ENCODE measurements around the gene GPX3.

DNA sequence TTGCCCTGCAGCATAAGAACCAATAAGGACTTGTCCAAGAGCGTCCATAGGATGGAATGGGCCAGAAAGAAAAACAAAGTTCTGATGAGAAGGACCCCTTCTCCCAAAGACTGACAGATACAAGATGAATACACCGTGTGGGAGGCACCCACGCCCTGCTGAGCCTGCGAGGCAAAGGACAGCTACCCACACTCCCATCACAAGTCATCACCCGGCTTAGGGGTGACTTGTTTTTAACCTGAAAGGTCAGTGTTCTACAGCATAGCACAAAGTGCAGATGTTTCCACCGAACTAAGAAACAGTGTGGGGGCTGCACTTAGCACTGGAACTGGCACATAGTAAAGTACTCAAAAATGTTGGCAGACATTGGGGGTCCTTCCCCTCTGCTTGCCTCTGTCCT, 46.5 kb downstream of the GPX3 start:
- TF ChIP-seq, protein P1, sequence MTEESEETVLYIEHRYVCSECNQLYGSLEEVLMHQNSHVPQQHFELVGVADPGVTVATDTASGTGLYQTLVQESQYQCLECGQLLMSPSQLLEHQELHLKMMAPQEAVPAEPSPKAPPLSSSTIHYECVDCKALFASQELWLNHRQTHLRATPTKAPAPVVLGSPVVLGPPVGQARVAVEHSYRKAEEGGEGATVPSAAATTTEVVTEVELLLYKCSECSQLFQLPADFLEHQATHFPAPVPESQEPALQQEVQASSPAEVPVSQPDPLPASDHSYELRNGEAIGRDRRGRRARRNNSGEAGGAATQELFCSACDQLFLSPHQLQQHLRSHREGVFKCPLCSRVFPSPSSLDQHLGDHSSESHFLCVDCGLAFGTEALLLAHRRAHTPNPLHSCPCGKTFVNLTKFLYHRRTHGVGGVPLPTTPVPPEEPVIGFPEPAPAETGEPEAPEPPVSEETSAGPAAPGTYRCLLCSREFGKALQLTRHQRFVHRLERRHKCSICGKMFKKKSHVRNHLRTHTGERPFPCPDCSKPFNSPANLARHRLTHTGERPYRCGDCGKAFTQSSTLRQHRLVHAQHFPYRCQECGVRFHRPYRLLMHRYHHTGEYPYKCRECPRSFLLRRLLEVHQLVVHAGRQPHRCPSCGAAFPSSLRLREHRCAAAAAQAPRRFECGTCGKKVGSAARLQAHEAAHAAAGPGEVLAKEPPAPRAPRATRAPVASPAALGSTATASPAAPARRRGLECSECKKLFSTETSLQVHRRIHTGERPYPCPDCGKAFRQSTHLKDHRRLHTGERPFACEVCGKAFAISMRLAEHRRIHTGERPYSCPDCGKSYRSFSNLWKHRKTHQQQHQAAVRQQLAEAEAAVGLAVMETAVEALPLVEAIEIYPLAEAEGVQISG (CRISPR knock-in tag; IDR thresholded peaks at IDR 0.05) = no peak
- TF ChIP-seq GATAD1 (CRISPR knock-in tag; IDR thresholded peaks at IDR 0.05) (no peak), SP1 (IDR thresholded peaks at IDR 0.05) (no peak), SP1 (CRISPR knock-in tag; IDR thresholded peaks at IDR 0.05) (no peak), EP300 (IDR thresholded peaks at IDR 0.05; ENCODE audit: low read depth in 2 of 2, low read length in 2 of 2) (no peak), EP300 (CRISPR knock-in tag; IDR thresholded peaks at IDR 0.05; ENCODE audit: borderline replicate concordance) (no peak), MAZ (IDR thresholded peaks at IDR 0.05; ENCODE audit: borderline replicate concordance, low read depth, low read length) (no peak), MAZ (CRISPR knock-in tag; IDR thresholded peaks at IDR 0.05; ENCODE audit: low read depth) (no peak), ELF4 (CRISPR knock-in tag; IDR thresholded peaks at IDR 0.05; ENCODE audit: borderline replicate concordance) (no peak), CREB1 (IDR thresholded peaks at IDR 0.05) (no peak), CREB1 (CRISPR knock-in tag; IDR thresholded peaks at IDR 0.05) (no peak), JUNB (CRISPR knock-in tag; IDR thresholded peaks at IDR 0.05; ENCODE audit: borderline replicate concordance) (no peak)
- TF ChIP-seq, protein P2, sequence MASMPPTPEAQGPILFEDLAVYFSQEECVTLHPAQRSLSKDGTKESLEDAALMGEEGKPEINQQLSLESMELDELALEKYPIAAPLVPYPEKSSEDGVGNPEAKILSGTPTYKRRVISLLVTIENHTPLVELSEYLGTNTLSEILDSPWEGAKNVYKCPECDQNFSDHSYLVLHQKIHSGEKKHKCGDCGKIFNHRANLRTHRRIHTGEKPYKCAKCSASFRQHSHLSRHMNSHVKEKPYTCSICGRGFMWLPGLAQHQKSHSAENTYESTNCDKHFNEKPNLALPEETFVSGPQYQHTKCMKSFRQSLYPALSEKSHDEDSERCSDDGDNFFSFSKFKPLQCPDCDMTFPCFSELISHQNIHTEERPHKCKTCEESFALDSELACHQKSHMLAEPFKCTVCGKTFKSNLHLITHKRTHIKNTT (CRISPR knock-in tag; IDR thresholded peaks at IDR 0.05) = no peak
- TF ChIP-seq, protein P3, sequence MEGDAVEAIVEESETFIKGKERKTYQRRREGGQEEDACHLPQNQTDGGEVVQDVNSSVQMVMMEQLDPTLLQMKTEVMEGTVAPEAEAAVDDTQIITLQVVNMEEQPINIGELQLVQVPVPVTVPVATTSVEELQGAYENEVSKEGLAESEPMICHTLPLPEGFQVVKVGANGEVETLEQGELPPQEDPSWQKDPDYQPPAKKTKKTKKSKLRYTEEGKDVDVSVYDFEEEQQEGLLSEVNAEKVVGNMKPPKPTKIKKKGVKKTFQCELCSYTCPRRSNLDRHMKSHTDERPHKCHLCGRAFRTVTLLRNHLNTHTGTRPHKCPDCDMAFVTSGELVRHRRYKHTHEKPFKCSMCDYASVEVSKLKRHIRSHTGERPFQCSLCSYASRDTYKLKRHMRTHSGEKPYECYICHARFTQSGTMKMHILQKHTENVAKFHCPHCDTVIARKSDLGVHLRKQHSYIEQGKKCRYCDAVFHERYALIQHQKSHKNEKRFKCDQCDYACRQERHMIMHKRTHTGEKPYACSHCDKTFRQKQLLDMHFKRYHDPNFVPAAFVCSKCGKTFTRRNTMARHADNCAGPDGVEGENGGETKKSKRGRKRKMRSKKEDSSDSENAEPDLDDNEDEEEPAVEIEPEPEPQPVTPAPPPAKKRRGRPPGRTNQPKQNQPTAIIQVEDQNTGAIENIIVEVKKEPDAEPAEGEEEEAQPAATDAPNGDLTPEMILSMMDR (CRISPR knock-in tag; IDR thresholded peaks at IDR 0.05) = no peak
- TF ChIP-seq, protein P4, sequence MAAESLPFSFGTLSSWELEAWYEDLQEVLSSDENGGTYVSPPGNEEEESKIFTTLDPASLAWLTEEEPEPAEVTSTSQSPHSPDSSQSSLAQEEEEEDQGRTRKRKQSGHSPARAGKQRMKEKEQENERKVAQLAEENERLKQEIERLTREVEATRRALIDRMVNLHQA (CRISPR knock-in tag; IDR thresholded peaks at IDR 0.05) = no peak
- TF ChIP-seq, protein P5, sequence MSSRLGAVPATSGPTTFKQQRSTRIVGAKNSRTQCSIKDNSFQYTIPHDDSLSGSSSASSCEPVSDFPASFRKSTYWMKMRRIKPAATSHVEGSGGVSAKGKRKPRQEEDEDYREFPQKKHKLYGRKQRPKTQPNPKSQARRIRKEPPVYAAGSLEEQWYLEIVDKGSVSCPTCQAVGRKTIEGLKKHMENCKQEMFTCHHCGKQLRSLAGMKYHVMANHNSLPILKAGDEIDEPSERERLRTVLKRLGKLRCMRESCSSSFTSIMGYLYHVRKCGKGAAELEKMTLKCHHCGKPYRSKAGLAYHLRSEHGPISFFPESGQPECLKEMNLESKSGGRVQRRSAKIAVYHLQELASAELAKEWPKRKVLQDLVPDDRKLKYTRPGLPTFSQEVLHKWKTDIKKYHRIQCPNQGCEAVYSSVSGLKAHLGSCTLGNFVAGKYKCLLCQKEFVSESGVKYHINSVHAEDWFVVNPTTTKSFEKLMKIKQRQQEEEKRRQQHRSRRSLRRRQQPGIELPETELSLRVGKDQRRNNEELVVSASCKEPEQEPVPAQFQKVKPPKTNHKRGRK (CRISPR knock-in tag; IDR thresholded peaks at IDR 0.05) = no peak
- TF ChIP-seq, protein P6, sequence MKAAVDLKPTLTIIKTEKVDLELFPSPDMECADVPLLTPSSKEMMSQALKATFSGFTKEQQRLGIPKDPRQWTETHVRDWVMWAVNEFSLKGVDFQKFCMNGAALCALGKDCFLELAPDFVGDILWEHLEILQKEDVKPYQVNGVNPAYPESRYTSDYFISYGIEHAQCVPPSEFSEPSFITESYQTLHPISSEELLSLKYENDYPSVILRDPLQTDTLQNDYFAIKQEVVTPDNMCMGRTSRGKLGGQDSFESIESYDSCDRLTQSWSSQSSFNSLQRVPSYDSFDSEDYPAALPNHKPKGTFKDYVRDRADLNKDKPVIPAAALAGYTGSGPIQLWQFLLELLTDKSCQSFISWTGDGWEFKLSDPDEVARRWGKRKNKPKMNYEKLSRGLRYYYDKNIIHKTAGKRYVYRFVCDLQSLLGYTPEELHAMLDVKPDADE (CRISPR knock-in tag; IDR thresholded peaks at IDR 0.05) = no peak
- TF ChIP-seq, protein P7, sequence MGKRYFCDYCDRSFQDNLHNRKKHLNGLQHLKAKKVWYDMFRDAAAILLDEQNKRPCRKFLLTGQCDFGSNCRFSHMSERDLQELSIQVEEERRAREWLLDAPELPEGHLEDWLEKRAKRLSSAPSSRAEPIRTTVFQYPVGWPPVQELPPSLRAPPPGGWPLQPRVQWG (CRISPR knock-in tag; IDR thresholded peaks at IDR 0.05; ENCODE audit: borderline replicate concordance, low read depth) = no peak
